Neural progenitor cell (in vitro differentiated cells): ENCODE measurements around the gene ANKRD33. TPM values are rescaled to one million over a fixed set of nuclear protein-coding genes. Genes with fewer than 3 reads are reported as not detected.

Experiments
- DNase-seq: peaks from one replicate; pipeline ENCODE4 v3.0.0-alpha.2; 2016; ENCODE audit warnings: low spot score
- H2AFZ ChIP-seq: fragments of 200-600 bp; sonication (generic); replicated peaks from 2 replicates; pipeline ENCODE4 v1.6.1; 2016; ENCODE audit warnings: antibody characterized with exemption
- H3F3A ChIP-seq: fragments of 200-600 bp; sonication (generic); 2 replicates; pipeline ENCODE4 v1.6.1; 2016; ENCODE audit warnings: antibody characterized with exemption, low read depth
- H3K27ac ChIP-seq: fragments of 200-600 bp; sonication (generic); 2 replicates; pipeline ENCODE4 v1.5.1; 2016; ENCODE audit warnings: mild to moderate bottlenecking
- H3K27me3 ChIP-seq: fragments of 200-600 bp; sonication (generic); 2 replicates; pipeline ENCODE4 v1.6.1; 2016; ENCODE audit warnings: mild to moderate bottlenecking, moderate library complexity
- H3K36me3 ChIP-seq: fragments of 200-600 bp; sonication (generic); 2 replicates; pipeline ENCODE4 v1.5.1; 2016
- H3K4me1 ChIP-seq: fragments of 200-600 bp; sonication (generic); 2 replicates; pipeline ENCODE4 v1.6.1; 2016; ENCODE audit warnings: mixed run types
- H3K4me2 ChIP-seq: fragments of 200-600 bp; sonication (generic); 2 replicates; pipeline ENCODE4 v1.6.1; 2016
- H3K4me3 ChIP-seq: fragments of 200-600 bp; sonication (generic); 2 replicates; pipeline ENCODE4 v1.5.1; 2016
- H3K79me2 ChIP-seq: fragments of 200-600 bp; sonication (generic); 2 replicates; pipeline ENCODE4 v1.6.1; 2016; ENCODE audit warnings: low read depth
- H3K9ac ChIP-seq: fragments of 200-600 bp; sonication (generic); 2 replicates; pipeline ENCODE4 v1.6.1; 2016
- H3K9me3 ChIP-seq: fragments of 200-600 bp; sonication (generic); 2 replicates; pipeline ENCODE4 v1.5.1; 2016; ENCODE audit warnings: low read depth
- H4K20me1 ChIP-seq: fragments of 200-600 bp; sonication (generic); 2 replicates; pipeline ENCODE4 v1.6.1; 2016; ENCODE audit warnings: low read depth
- H3K27ac Mint-ChIP-seq: 3 replicates; pipeline ENCODE4 v1.8.0; 2021; ENCODE audit warnings: mixed read lengths
- H3K27me3 Mint-ChIP-seq: 2 replicates; pipeline ENCODE4 v1.8.0; 2022; ENCODE audit warnings: low read depth, mild to moderate bottlenecking, inconsistent platforms, moderate library complexity, mixed read lengths; ENCODE audit not compliant: insufficient read depth
- H3K36me3 Mint-ChIP-seq: 3 replicates; pipeline ENCODE4 v1.8.0; 2021; ENCODE audit warnings: mixed read lengths
- H3K4me1 Mint-ChIP-seq: 3 replicates; pipeline ENCODE4 v1.8.0; 2021; ENCODE audit warnings: mixed read lengths
- H3K4me3 Mint-ChIP-seq: 3 replicates; pipeline ENCODE4 v1.8.0; 2021; ENCODE audit warnings: mild to moderate bottlenecking, moderate library complexity, mixed read lengths
- H3K9me3 Mint-ChIP-seq: 3 replicates; pipeline ENCODE4 v1.8.0; 2020; ENCODE audit warnings: mixed read lengths
- EZH2 ChIP-seq: fragments of 200-600 bp; sonication (generic); IDR thresholded peaks from 2 replicates; pipeline ENCODE4 v1.6.1; 2017; ENCODE audit warnings: antibody characterized with exemption, mild to moderate bottlenecking, moderate library complexity
- EZH2phosphoT487 ChIP-seq: fragments of 200-600 bp; sonication (generic); IDR thresholded peaks from 2 replicates; pipeline ENCODE4 v1.6.1; 2017; ENCODE audit warnings: antibody characterized with exemption
- total RNA-seq: library from RNA; depleted of rRNA; stranded (reverse); fragments of >200 nt; gene quantifications from 2 replicates; pipeline ENCODE4 v1.2.3, GENCODE V29; 2015; ENCODE audit warnings: low replicate concordance
- TF ChIP-seq, protein P1 (sequence below): fragments of 200-600 bp; sonication (generic); IDR thresholded peaks from 2 replicates; pipeline ENCODE4 v1.5.1; 2017; ENCODE audit warnings: antibody characterized with exemption, mild to moderate bottlenecking

ANKRD33 gene
- total RNA-seq, 1 donor from 2014 or later: 0.39 TPM

DNA sequence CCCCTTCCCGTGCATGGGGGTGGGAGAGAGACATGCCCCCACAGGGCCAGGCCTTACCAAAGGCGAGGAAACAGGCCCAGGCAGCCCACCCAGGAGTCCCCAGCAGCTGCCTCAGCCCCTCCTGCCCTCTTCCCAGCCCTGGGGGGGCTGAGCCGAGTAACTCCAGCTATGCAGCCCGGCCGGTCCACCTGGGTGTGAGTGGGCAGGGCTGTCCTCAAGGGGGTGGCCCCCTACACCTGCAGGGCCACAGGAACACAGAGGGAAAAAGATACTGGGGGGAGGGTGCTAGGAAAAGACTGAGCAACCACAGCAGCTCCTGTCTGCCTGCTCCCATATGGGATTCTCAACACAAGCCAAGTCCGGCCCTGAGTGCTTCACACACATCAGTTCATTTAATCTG lies 46.9 kb upstream of the ANKRD33 start:
- Histone ChIP-seq H3K4me2 (peak overlapping the region; percentile 65), H2AFZ (no peak overlapping the region), H4K20me1 (peaks cover 99% of the 10 kb centered on the region), H3K36me3 (no peaks in the 10 kb centered on the region), H3K27me3 (no peaks in the 10 kb centered on the region), H3K9me3 (no peaks in the 10 kb centered on the region), H3K4me1 (peaks cover 81% of the 10 kb centered on the region), H3K79me2 (peaks cover 85% of the 10 kb centered on the region), H3K4me3 (no peak overlapping the region), H3K9ac (no peak overlapping the region), H3F3A (peaks cover 61% of the 10 kb centered on the region), H3K27ac (no peak overlapping the region)
- H3K4me1 Mint-ChIP-seq: peaks cover 84% of the 10 kb centered on the region
- no peaks in the 10 kb centered on the region for H3K9me3 Mint-ChIP-seq
- peak overlapping the region; percentile 15 for H3K4me3 Mint-ChIP-seq
- H3K27me3 Mint-ChIP-seq: peaks cover 17% of the 10 kb centered on the region
- TF ChIP-seq EZH2: no peak
- no peak for TF ChIP-seq EZH2phosphoT487
- TF ChIP-seq, protein P1, sequence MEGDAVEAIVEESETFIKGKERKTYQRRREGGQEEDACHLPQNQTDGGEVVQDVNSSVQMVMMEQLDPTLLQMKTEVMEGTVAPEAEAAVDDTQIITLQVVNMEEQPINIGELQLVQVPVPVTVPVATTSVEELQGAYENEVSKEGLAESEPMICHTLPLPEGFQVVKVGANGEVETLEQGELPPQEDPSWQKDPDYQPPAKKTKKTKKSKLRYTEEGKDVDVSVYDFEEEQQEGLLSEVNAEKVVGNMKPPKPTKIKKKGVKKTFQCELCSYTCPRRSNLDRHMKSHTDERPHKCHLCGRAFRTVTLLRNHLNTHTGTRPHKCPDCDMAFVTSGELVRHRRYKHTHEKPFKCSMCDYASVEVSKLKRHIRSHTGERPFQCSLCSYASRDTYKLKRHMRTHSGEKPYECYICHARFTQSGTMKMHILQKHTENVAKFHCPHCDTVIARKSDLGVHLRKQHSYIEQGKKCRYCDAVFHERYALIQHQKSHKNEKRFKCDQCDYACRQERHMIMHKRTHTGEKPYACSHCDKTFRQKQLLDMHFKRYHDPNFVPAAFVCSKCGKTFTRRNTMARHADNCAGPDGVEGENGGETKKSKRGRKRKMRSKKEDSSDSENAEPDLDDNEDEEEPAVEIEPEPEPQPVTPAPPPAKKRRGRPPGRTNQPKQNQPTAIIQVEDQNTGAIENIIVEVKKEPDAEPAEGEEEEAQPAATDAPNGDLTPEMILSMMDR: no peak
- DNase-seq: no peak
- no peaks in the 10 kb centered on the region for H3K36me3 Mint-ChIP-seq
- no peak overlapping the region for H3K27ac Mint-ChIP-seq

DNA sequence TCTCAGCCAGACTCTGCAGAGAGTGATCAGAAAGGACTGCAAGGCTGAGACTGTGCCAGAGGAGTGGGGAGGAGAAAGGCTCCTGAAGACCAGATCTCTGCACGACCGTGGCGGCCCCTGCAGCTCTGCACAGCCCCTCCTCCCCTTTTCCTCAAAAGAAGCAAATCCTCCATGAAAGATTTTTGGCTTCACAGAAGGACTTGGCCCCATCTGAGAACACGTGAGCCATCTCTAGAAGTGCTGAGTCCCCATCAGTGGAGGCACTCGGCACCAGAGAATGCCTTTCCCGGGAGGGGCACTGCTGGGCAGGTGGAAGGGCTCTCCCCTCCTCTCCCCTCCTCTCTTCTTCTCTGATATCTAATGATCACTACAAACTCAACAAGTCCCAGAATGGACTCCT lies 46.2 kb upstream of the ANKRD33 start:
- H3K79me2 ChIP-seq: peaks cover 92% of the 10 kb centered on the region
- peaks cover 99% of the 10 kb centered on the region for H4K20me1 ChIP-seq
- no peaks in the 10 kb centered on the region for H3K9me3 ChIP-seq
- H3K27ac Mint-ChIP-seq: no peak overlapping the region
- H2AFZ ChIP-seq: no peak overlapping the region
- TF ChIP-seq, protein P1: no peak
- TF ChIP-seq EZH2 (no peak), EZH2phosphoT487 (no peak)
- H3K27me3 ChIP-seq: no peaks in the 10 kb centered on the region
- H3K4me3 Mint-ChIP-seq: peak overlapping the region; percentile 59
- H3K4me3 ChIP-seq: peak overlapping the region; percentile 17
- no peaks in the 10 kb centered on the region for H3K9me3 Mint-ChIP-seq
- H3K36me3 Mint-ChIP-seq: no peaks in the 10 kb centered on the region
- peak; percentile 26 for DNase-seq
- peaks cover 81% of the 10 kb centered on the region for H3K4me1 ChIP-seq
- peak overlapping the region; percentile 65 for H3K4me2 ChIP-seq
- peak overlapping the region; percentile 8 for H3K9ac ChIP-seq
- no peaks in the 10 kb centered on the region for H3K36me3 ChIP-seq
- H3K27me3 Mint-ChIP-seq: peaks cover 17% of the 10 kb centered on the region
- peaks cover 85% of the 10 kb centered on the region for H3K4me1 Mint-ChIP-seq
- H3F3A ChIP-seq: peaks cover 61% of the 10 kb centered on the region
- H3K27ac ChIP-seq: no peak overlapping the region

DNA sequence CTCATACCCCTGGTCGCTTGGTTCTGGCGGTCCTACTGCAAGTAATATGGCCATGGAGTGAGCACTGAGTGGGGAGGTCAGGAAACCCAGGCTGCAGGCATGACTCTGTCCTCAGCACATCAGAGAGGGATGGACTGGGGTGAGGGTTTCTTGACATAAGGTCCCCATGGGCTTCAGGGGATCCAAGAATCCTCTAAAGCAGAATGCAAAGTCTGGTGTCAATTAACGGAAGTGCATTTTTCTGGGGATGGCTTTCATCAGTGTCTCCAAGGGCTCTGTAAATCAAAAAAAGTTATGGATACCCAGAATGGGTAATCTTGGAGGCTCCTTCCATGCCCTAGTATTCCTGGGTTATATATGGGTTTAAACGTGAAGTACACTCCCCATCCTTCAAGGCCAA lies 43.0 kb upstream of the ANKRD33 start:
- Histone ChIP-seq H3K9ac (no peak overlapping the region), H3K4me3 (no peak overlapping the region), H4K20me1 (peaks cover 78% of the 10 kb centered on the region), H3K27ac (no peak overlapping the region), H3K27me3 (peaks cover 3% of the 10 kb centered on the region), H3K79me2 (peaks cover 83% of the 10 kb centered on the region), H3K4me2 (no peak overlapping the region), H2AFZ (no peak overlapping the region), H3K4me1 (peaks cover 50% of the 10 kb centered on the region), H3K9me3 (no peaks in the 10 kb centered on the region), H3K36me3 (no peaks in the 10 kb centered on the region), H3F3A (peaks cover 51% of the 10 kb centered on the region)
- H3K27ac Mint-ChIP-seq: no peak overlapping the region
- H3K27me3 Mint-ChIP-seq: peaks cover 8% of the 10 kb centered on the region
- DNase-seq: no peak
- H3K9me3 Mint-ChIP-seq: no peaks in the 10 kb centered on the region
- no peaks in the 10 kb centered on the region for H3K36me3 Mint-ChIP-seq
- TF ChIP-seq, protein P1: no peak
- no peak for TF ChIP-seq EZH2phosphoT487
- H3K4me3 Mint-ChIP-seq: peak overlapping the region; percentile 89
- peaks cover 60% of the 10 kb centered on the region for H3K4me1 Mint-ChIP-seq
